ENCODE data around the gene IAH1.
A peak's percentile ranks its signal among the peaks of the same experiment; 100 is the strongest.

The IAH1 gene

GRCh38 chr2:9474361-9475057 is at the start of gene IAH1:
Gene IAH1 (plus strand): TSS chr2:9474551. CDS start chr2:9474567, 16 bp downstream.
- H3K36me3 ChIP-seq: peaks cover under 1 to 7% (median 2%) of the 10 kb centered on the region in 3 donors
- peak within 1 kb of the TSS; percentile 86 to 94 for H3K27ac ChIP-seq
- no peaks in the 10 kb centered on the region for H3K27me3 ChIP-seq
- peaks cover 0 to 54% (median 25%) of the 10 kb centered on the region in 4 donors for H3K4me1 ChIP-seq
- intact Hi-C loops (cut with DNase I; ENCODE audit: low total_unique reads): loop anchor here (10.0 kb wide), 1 partner anchor 80 kb away; the partner anchor contains the start of gene ADAM17
- peak; percentile 46 to 78 for DNase-seq
- no peak for TF ChIP-seq CTCF (IDR thresholded peaks at IDR 0.05)
- H3K4me3 ChIP-seq: peak within 1 kb of the TSS; percentile 81 to 83
- no peaks in the 10 kb centered on the region for H3K9me3 ChIP-seq

GRCh38 chr2:9428965-9429577 is 45.3 kb upstream of the IAH1 start:
- H3K4me1 ChIP-seq: peaks cover 0 to 14% (median 10%) of the 10 kb centered on the region in 4 donors

GRCh38 chr2:9430316-9431293 is 43.7 kb upstream of the IAH1 start:
- H3K4me1 ChIP-seq: no peaks in the 10 kb centered on the region
- no peaks in the 10 kb centered on the region for H3K9me3 ChIP-seq
- no peak overlapping the region for H3K4me3 ChIP-seq
- peaks cover 36 to 68% (median 39%) of the 10 kb centered on the region in 3 donors for H3K36me3 ChIP-seq
- DNase-seq: no peak
- no peak for TF ChIP-seq CTCF (IDR thresholded peaks at IDR 0.05)
- no peaks in the 10 kb centered on the region for H3K27me3 ChIP-seq
- intact Hi-C loops (cut with DNase I; ENCODE audit: low total_unique reads): no loop called here
- H3K27ac ChIP-seq: no peak overlapping the region

More at GRCh38 chr2:9428965-9429577, 45.3 kb upstream of the IAH1 start:
- Histone ChIP-seq H3K9me3 (no peaks in the 10 kb centered on the region), H3K36me3 (peaks cover 35 to 54% (median 36%) of the 10 kb centered on the region in 3 donors), H3K27ac (no peak overlapping the region), H3K4me3 (no peak overlapping the region), H3K27me3 (no peaks in the 10 kb centered on the region)
- no peak for DNase-seq
- intact Hi-C loops (cut with DNase I; ENCODE audit: low total_unique reads): loop anchor here (10.0 kb wide), 1 partner anchor 206 kb away; the partner anchor contains the start of gene YWHAQ
- TF ChIP-seq CTCF (IDR thresholded peaks at IDR 0.05): no peak

- Histone ChIP-seq H3K27me3 (no peaks in the 10 kb centered on the region), H3K9me3 (no peaks in the 10 kb centered on the region), H3K36me3 (peaks cover 55 to 97% (median 65%) of the 10 kb centered on the region in 3 donors), H3K4me1 (no peaks in the 10 kb centered on the region), H3K27ac (no peak overlapping the region), H3K4me3 (no peak overlapping the region)
- intact Hi-C loops (cut with DNase I; ENCODE audit: low total_unique reads): no loop called here
- no peak for TF ChIP-seq CTCF (IDR thresholded peaks at IDR 0.05)
- no peak for DNase-seq
Observed at GRCh38 chr2:9434489-9434888, 39.9 kb upstream of the IAH1 start.

- no peaks in the 10 kb centered on the region for H3K4me1 ChIP-seq
- DNase-seq: no peak
- no peaks in the 10 kb centered on the region for H3K9me3 ChIP-seq
- H3K36me3 ChIP-seq: peaks cover 48 to 95% (median 73%) of the 10 kb centered on the region in 3 donors
- intact Hi-C loops (cut with DNase I; ENCODE audit: low total_unique reads): no loop called here
- no peak overlapping the region for H3K4me3 ChIP-seq
- H3K27ac ChIP-seq: no peak overlapping the region
- no peaks in the 10 kb centered on the region for H3K27me3 ChIP-seq
- TF ChIP-seq CTCF (IDR thresholded peaks at IDR 0.05): no peak
Observed at GRCh38 chr2:9439536-9439935, 34.8 kb upstream of the IAH1 start.
